PC-9 (cell line): ENCODE measurements around the gene MPL. TPM values are rescaled to one million over a fixed set of nuclear protein-coding genes. Genes with fewer than 3 reads are reported as not detected.

ENCODE experiments used
- BruUV-seq: library from RNA; stranded (reverse); fragments of 400-500 nt; replicated peaks from 2 replicates; lab custom pipeline; 2021; lab: Mats Ljungman, UMichigan
- CTCF ChIA-PET: fragments of 300-600 bp; sonication (Branson Sonifier 250); formaldehyde crosslinking; loops from one replicate; lab custom pipeline; 2022; ENCODE audit warnings: antibody characterized with exemption; lab: Charles Lee
- POLR2A ChIA-PET: fragments of 300-600 bp; sonication (Branson Sonifier 250); formaldehyde crosslinking; loops from one replicate; lab custom pipeline; 2022; ENCODE audit warnings: antibody characterized with exemption; ENCODE audit not compliant: unreplicated experiment; lab: Charles Lee
- DNase-seq, 2 experiments: peaks; one replicate each; pipeline versions ENCODE4 v3.0.0 to v3.0.0-alpha.2; 2015 to 2022; ENCODE audit warnings: mixed read lengths in 1 of 2
- H2AFZ ChIP-seq: fragments of 200-600 bp; sonication (generic); 2 replicates; pipeline ENCODE4 v1.8.1; 2017; ENCODE audit warnings: antibody characterized with exemption
- H3F3A ChIP-seq: fragments of 200-600 bp; sonication (generic); 2 replicates; pipeline ENCODE4 v1.8.1; 2017; ENCODE audit warnings: antibody characterized with exemption, mild to moderate bottlenecking, low read depth; ENCODE audit not compliant: insufficient read depth
- H3K27ac ChIP-seq: fragments of 200-600 bp; sonication (generic); 2 replicates; pipeline ENCODE4 v1.6.1; 2016; ENCODE audit warnings: mixed run types
- H3K27me3 ChIP-seq: fragments of 200-600 bp; sonication (generic); 2 replicates; pipeline ENCODE4 v1.6.1; 2016; ENCODE audit warnings: low read depth, mixed run types; ENCODE audit not compliant: insufficient read depth
- H3K36me3 ChIP-seq: fragments of 200-600 bp; sonication (generic); 2 replicates; pipeline ENCODE4 v1.6.1; 2016; ENCODE audit warnings: low read depth, mixed run types
- H3K4me1 ChIP-seq: fragments of 200-600 bp; sonication (generic); replicated peaks from 2 replicates; pipeline ENCODE4 v1.6.1; 2016; ENCODE audit warnings: mixed run types; ENCODE audit not compliant: insufficient read depth
- H3K4me2 ChIP-seq: fragments of 200-600 bp; sonication (generic); 2 replicates; pipeline ENCODE4 v1.6.1; 2017; ENCODE audit warnings: mixed run types
- H3K4me3 ChIP-seq: fragments of 200-600 bp; sonication (generic); 2 replicates; pipeline ENCODE4 v1.6.1; 2016; ENCODE audit warnings: mixed run types
- H3K79me2 ChIP-seq: fragments of 200-600 bp; sonication (generic); 2 replicates; pipeline ENCODE4 v1.6.1; 2017; ENCODE audit warnings: low read depth, mixed run types
- H3K9me2 ChIP-seq: fragments of 200-600 bp; sonication (generic); 2 replicates; pipeline ENCODE4 v1.8.1; 2017; ENCODE audit warnings: mild to moderate bottlenecking; ENCODE audit not compliant: insufficient read depth
- H3K9me3 ChIP-seq: fragments of 200-600 bp; sonication (generic); 2 replicates; pipeline ENCODE4 v1.8.1; 2016; ENCODE audit warnings: low read depth; ENCODE audit not compliant: insufficient read depth
- H4K20me1 ChIP-seq: fragments of 200-600 bp; sonication (generic); 2 replicates; pipeline ENCODE4 v1.8.1; 2017; ENCODE audit not compliant: insufficient read depth
- CTCF ChIP-seq: fragments of 200-600 bp; sonication (generic); conservative IDR thresholded peaks from 2 replicates; pipeline ENCODE4 v1.6.1; 2017; ENCODE audit warnings: mixed run types, antibody characterized with exemption, mild to moderate bottlenecking, moderate library complexity
- EZH2 ChIP-seq: fragments of 200-600 bp; sonication (generic); IDR thresholded peaks from 2 replicates; pipeline ENCODE4 v1.8.0; 2017; ENCODE audit warnings: antibody characterized with exemption, low read depth
- intact Hi-C: fragments of 100-400 bp; cut with micrococcal nuclease; formaldehyde crosslinking; loops from one replicate; pipeline ENCODE4 v1.10.0; 2022; ENCODE audit not compliant: unreplicated experiment
- total RNA-seq: library from RNA; stranded (reverse); gene quantifications from 2 replicates; pipeline ENCODE4 v1.2.3, GENCODE V29; 2021

The MPL gene
- total RNA-seq, 1 experiment from 2014 or later: 0.76 TPM

GRCh38 chr1:43359696-43360095, 22.1 kb downstream of the MPL start:
- peak in 1 of 2 experiments; percentile 29 for DNase-seq
- no TSS peak for BruUV-seq
- Histone ChIP-seq H3K27me3 (no peaks in the 10 kb centered on the region), H3K79me2 (peaks cover 59% of the 10 kb centered on the region), H3K4me2 (peak overlapping the region; percentile 86), H4K20me1 (0 out of 2 replicates have a peak, but pooled peaks cover 3% of the 10 kb centered on the region), H3K36me3 (peaks cover 32% of the 10 kb centered on the region), H3K4me1 (peaks cover 50% of the 10 kb centered on the region), H3K9me2 (no peaks in the 10 kb centered on the region), H3F3A (peaks cover 63% of the 10 kb centered on the region), H3K9me3 (no peaks in the 10 kb centered on the region), H3K27ac (no peak overlapping the region), H3K4me3 (peak overlapping the region; percentile 86), H2AFZ (no peak overlapping the region)
- POLR2A ChIA-PET: interaction anchor here (0.6 kb wide), 1 partner anchor 74 kb away, joined by 3 read pairs; the partner anchor contains the start of gene C1orf210
- TF ChIP-seq EZH2 (no peak), CTCF (no peak)
- intact Hi-C loops: loop anchor here (2.0 to 5.0 kb wide), 5 partner anchors 29 to 168 kb away; partner anchors contain the start of genes C1orf210, MED8 and SZT2
- CTCF ChIA-PET: no interaction called here

GRCh38 chr1:43360616-43361015, 23.0 kb downstream of the MPL start:
- BruUV-seq: no TSS peak
- Histone ChIP-seq H3K4me2 (peak overlapping the region; percentile 86), H2AFZ (no peak overlapping the region), H3F3A (peaks cover 71% of the 10 kb centered on the region), H3K79me2 (peaks cover 68% of the 10 kb centered on the region), H4K20me1 (0 out of 2 replicates have a peak, but pooled peaks cover 3% of the 10 kb centered on the region), H3K9me2 (no peaks in the 10 kb centered on the region), H3K27me3 (no peaks in the 10 kb centered on the region), H3K9me3 (no peaks in the 10 kb centered on the region), H3K4me3 (peak overlapping the region; percentile 86; the same call in 1 of the 2 replicates), H3K36me3 (peaks cover 38% of the 10 kb centered on the region), H3K4me1 (peaks cover 59% of the 10 kb centered on the region), H3K27ac (no peak overlapping the region)
- TF ChIP-seq EZH2: no peak
- TF ChIP-seq CTCF: no peak
- no peak for DNase-seq
- POLR2A ChIA-PET: interaction anchor here (0.7 kb wide), 1 partner anchor 12 kb away, joined by 5 read pairs; no protein-coding TSS in a partner anchor
- CTCF ChIA-PET: no interaction called here
- intact Hi-C loops: no loop called here

DNA sequence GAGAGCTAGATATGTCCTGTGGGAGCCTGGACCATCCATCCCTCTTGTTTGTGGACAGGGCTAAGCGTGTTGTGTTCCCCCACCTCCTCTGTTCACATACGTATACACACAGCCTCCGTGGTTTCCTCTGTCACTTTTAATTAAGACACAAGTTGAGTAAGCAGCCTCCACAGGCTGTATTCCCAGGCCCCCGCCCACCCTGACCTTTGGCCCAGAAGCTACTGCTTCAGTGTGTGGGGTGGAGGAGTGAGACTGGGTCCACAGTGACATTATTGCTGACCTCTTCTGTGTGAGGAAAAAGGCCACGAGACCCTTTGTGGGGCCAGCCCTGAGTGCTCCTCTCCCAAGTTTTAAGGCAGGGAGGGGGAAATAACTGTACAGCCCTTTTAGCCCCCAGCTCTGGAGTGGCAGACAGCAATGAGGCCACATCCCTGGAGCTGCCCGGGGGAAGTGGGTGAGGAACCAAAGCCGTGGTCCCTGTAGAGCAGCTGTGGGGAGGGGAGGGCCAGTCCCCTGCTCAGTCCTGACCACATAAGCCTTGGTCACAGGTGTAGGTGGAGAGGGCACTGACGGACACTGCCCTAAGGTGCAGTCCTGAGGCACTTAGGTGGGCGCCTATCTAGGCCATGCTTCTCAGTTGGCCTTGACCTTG, 25.8 kb downstream of the MPL start:
- DNase-seq: no peak
- ChIA-PET CTCF (no interaction called here), POLR2A (interaction anchor here (0.7 kb wide), 1 partner anchor 10 kb away, joined by 4 read pairs; no protein-coding TSS in a partner anchor)
- H3K27me3 ChIP-seq: no peaks in the 10 kb centered on the region
- no peak for TF ChIP-seq CTCF
- TF ChIP-seq EZH2: no peak
- peaks cover 62% of the 10 kb centered on the region for H3K4me1 ChIP-seq
- 0 out of 2 replicates have a peak overlapping the region, but pooled peaks have one; percentile 2 for H3K4me2 ChIP-seq
- peaks cover 74% of the 10 kb centered on the region for H3F3A ChIP-seq
- peaks cover 78% of the 10 kb centered on the region for H3K79me2 ChIP-seq
- 0 out of 2 replicates have a peak overlapping the region, but pooled peaks have one; percentile 18 for H3K27ac ChIP-seq
- intact Hi-C loops: no loop called here
- H3K9me3 ChIP-seq: no peaks in the 10 kb centered on the region
- H3K9me2 ChIP-seq: no peaks in the 10 kb centered on the region
- peaks cover 38% of the 10 kb centered on the region for H3K36me3 ChIP-seq
- no TSS peak for BruUV-seq
- 0 out of 2 replicates have a peak, but pooled peaks cover 3% of the 10 kb centered on the region for H4K20me1 ChIP-seq
- no peak overlapping the region for H3K4me3 ChIP-seq
- H2AFZ ChIP-seq: no peak overlapping the region
